ENCODE data around the gene KLK8. TPM values are rescaled to one million over a fixed set of nuclear protein-coding genes. Genes with fewer than 3 reads are reported as not detected.

The KLK8 gene
- total RNA-seq, 1 experiment from 2014 or later = 2.7 TPM

- H3K9ac ChIP-seq (ENCODE audit: extremely low read depth, insufficient read length, low read length) = no peak overlapping the region
- H3K9me3 ChIP-seq (ENCODE audit: control insufficient read depth, low read depth, low read length) = no peaks in the 10 kb centered on the region
- no peaks in the 10 kb centered on the region for H3K23me2 ChIP-seq (ENCODE audit: insufficient read length, low read depth, low read length, poor library complexity, severe bottlenecking)
- H2BK15ac ChIP-seq (ENCODE audit: low read depth, low read length) = no peak overlapping the region
- no peak overlapping the region for H3K14ac ChIP-seq (ENCODE audit: insufficient read depth, low read length)
- H3K27me3 ChIP-seq (ENCODE audit: insufficient read depth, low read length) = no peaks in the 10 kb centered on the region
- no peak overlapping the region for H2AFZ ChIP-seq (ENCODE audit: low read length)
- H3K4me1 ChIP-seq (ENCODE audit: insufficient read depth, low read length) = peaks cover 3% of the 10 kb centered on the region; the same call in 1 of the 2 replicates
- no peak overlapping the region for H4K5ac ChIP-seq (ENCODE audit: insufficient read length, low read depth, low read length)
- no peak overlapping the region for H3K23ac ChIP-seq (ENCODE audit: insufficient read length, low read depth, low read length)
- H4K91ac ChIP-seq (ENCODE audit: insufficient read length, low read depth, low read length) = no peak overlapping the region
- no peak overlapping the region for H3K4ac ChIP-seq (ENCODE audit: low read depth, low read length)
- DNase-seq = peak; percentile 44
- Mint-ChIP-seq H3K27ac (no peak overlapping the region), H3K27me3 (ENCODE audit: low read depth) (peaks cover 24% of the 10 kb centered on the region), H3K9me3 (no peaks in the 10 kb centered on the region), H3K4me1 (peaks cover 12 to 35% of the 10 kb centered on the region in 2 experiments), H3K4me3 (no peak overlapping the region), H3K36me3 (ENCODE audit: insufficient read depth in 1 of 3, low read depth in 3 of 3) (no peaks in the 10 kb centered on the region)
- no peak overlapping the region for H3K27ac ChIP-seq (ENCODE audit: insufficient read length, low read depth, low read length)
- H4K20me1 ChIP-seq (ENCODE audit: control insufficient read depth, insufficient read depth, insufficient read length) = no peaks in the 10 kb centered on the region
- H4K8ac ChIP-seq (replicated peaks; ENCODE audit: insufficient read length, low read depth, low read length) = no peak overlapping the region
- no peak overlapping the region for H2BK120ac ChIP-seq (ENCODE audit: low read depth, low read length, poor library complexity, severe bottlenecking)
- H3K18ac ChIP-seq (ENCODE audit: insufficient read length, low read depth, low read length) = no peak overlapping the region
- H2BK12ac ChIP-seq (ENCODE audit: insufficient read length, low read depth, low read length) = no peak overlapping the region
- no peak overlapping the region for H3K56ac ChIP-seq (ENCODE audit: insufficient read length, low read depth, low read length)
- no peaks in the 10 kb centered on the region for H3K79me1 ChIP-seq (ENCODE audit: insufficient read depth, low read depth, low read length, poor library complexity, severe bottlenecking)
- H3K79me2 ChIP-seq (ENCODE audit: insufficient read depth, low read length) = no peaks in the 10 kb centered on the region
- H2AK5ac ChIP-seq (ENCODE audit: insufficient read length, low read length) = no peak overlapping the region
- no peak overlapping the region for H2BK20ac ChIP-seq (ENCODE audit: low read depth, low read length, poor library complexity, severe bottlenecking)
- H3K4me2 ChIP-seq (ENCODE audit: insufficient read depth, insufficient read length, low read length) = no peak overlapping the region
- H2BK5ac ChIP-seq (ENCODE audit: insufficient read length, low read length) = no peak overlapping the region
- no peak overlapping the region for H3T11ph ChIP-seq (ENCODE audit: low read length)
- WGBS (ENCODE audit: extremely low coverage, insufficient read length, low lambda C conversion rate) = 100% methylated on average over 1 of the region's 20 CpGs
- no peak for TF ChIP-seq CTCF (conservative IDR thresholded peaks at IDR 0.05)
These were observed 33.3 kb downstream of the KLK8 start for GRCh38 chr19:50967929-50968715.
